ENCODE results near the gene CHGA. TPM values are rescaled to one million over a fixed set of nuclear protein-coding genes. Genes with fewer than 3 reads are reported as not detected.

Gene CHGA
- total RNA-seq, 1 experiment from 2014 or later = not detected

DNA sequence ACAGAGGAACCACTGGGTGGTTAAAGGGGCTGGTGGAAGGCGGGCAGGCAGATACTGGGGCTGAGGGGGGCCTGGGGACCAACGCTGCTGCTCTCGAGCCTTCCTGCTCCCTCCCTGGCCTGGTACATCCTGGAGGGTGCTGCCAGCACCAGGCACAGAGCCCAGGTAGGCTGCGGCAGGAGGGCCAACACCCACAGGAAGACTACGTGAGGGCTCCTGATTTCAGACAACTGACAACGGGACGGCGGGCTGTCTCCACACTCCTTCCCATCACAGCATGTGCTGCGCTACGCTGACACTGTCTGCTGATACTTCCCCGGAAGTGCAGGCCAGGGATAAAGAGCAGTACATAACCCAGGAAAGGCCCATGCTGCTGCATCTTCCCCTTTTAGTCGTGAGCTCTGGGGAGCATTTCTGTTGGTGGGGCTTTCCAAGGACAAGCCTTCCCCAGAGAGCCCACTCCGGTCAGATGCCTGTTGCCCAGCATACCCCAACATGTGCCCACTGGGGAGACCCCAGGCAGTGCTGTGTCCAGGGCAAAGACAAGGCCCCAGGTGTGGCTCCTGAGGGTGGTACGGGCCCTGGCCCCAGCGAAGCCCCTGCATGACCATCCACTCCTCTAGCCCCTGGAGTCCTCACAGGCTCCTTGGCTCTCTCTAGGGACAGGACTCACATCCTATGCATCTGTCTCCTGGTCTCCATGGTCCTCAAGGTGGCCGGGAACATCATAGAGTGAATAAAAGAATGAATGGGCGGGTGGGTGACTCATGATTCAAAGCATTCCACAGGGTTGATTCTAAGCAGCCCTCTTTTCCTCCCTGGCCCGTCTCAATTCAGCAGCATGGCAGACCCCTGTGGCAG, 38.0 kb downstream of the CHGA start:
- DNase-seq (ENCODE audit: low spot score) = peak; percentile 58

DNA sequence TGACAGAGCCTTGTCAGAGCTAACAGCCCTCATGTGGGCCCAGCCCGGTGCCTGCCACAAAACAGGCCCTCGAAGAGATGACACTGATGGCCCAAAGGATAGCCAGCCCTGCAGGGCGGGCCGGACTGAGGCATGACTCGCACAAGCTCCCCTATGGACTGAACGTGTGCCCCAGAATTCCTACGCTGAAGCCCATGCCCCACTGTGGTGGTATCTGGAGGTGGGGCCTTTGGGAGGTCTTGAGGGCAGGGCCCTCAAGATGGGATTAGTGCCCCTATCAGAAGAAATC, 38.6 kb downstream of the CHGA start:
- DNase-seq (ENCODE audit: low spot score) = no peak

DNA sequence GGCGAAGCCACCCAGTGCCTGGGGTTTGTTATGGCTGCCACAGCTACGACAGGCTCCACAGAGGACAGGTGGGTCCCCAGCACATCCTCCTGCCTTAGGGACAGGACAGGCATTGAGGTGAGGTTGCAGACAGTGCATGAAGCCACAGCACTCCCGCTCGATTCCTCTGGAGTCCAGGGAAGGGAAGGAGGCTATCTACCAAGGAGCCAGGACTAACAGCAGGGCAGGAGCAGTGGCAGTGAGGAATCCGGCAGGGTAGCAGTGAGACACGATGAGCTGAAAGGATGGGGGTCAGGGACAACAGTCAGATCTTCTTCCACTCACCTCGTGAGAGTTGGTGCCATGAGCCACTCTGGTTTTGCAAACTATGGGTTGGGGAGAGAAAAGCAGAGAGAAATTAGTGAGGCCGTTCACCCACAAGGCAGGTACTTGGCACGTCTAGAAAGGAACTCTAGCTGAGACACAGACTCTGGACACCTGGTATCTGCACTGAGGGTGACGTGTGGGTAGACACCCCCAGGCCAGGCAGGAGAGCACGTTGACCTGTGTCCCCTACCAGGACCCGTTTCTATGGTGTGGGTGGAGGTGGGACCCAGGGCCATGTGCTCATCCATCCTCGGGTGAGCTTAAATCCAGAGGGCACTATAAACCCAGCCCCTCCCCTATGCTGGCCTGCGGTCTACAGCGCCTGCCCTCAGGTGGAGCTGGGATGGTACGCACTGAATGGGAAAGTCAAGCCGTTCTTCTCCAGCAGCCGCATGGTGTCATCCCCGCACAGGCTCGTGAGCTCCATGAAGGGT, 39.3 kb downstream of the CHGA start:
- DNase-seq (ENCODE audit: low spot score) = no peak

DNA sequence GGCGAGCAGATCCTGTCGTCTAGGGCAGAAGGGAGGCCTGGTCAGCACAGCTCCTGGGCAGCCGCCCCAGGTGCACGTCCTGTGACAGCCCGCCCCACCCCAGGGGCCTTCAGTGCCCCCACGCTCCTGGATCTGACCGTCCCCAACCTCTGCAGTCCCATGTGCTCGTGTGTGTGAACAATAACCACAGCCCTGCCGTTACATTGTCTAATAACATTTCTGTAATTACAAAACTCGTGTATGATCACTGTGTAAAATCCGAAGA, 39.8 kb downstream of the CHGA start:
- DNase-seq (ENCODE audit: low spot score) = no peak

DNA sequence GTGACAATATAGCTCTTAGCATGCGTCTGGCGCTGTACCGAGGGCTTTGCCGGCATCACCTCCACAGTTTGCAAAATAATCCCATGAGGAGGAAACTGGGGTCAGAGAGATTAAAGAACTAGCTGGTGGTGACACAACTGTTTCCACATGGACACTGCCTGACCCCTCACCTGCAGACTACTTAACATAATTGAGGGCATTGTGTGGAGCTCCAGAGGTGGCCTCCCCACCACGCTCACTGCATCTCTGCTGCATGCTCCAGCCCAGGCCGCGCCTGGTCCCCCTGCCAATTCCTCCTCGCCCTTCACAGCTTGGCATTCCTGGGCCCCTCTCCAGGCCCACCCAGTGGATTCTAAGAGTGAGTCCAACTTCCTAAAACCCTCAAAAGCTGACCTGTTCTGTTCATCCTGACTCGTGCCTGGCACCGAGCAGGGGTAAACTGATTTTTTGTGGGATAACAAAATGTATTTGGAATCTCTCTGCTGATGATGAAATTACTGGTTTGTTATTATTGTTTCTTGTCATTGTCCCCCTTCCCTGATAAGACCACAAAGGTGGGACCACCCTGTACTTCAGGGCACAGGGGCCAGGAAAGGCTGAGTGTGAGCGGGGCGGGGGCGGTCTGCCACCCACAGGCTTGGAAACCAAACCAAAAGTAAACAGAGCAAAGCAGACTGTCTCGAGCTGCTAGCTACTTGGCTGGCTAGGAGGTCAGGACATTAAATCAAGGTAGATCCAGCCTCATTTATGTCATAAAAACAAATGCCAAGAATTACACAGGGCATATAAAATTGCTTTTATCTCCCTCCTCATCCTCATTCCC, 40.6 kb downstream of the CHGA start:
- DNase-seq (ENCODE audit: low spot score) = no peak

DNA sequence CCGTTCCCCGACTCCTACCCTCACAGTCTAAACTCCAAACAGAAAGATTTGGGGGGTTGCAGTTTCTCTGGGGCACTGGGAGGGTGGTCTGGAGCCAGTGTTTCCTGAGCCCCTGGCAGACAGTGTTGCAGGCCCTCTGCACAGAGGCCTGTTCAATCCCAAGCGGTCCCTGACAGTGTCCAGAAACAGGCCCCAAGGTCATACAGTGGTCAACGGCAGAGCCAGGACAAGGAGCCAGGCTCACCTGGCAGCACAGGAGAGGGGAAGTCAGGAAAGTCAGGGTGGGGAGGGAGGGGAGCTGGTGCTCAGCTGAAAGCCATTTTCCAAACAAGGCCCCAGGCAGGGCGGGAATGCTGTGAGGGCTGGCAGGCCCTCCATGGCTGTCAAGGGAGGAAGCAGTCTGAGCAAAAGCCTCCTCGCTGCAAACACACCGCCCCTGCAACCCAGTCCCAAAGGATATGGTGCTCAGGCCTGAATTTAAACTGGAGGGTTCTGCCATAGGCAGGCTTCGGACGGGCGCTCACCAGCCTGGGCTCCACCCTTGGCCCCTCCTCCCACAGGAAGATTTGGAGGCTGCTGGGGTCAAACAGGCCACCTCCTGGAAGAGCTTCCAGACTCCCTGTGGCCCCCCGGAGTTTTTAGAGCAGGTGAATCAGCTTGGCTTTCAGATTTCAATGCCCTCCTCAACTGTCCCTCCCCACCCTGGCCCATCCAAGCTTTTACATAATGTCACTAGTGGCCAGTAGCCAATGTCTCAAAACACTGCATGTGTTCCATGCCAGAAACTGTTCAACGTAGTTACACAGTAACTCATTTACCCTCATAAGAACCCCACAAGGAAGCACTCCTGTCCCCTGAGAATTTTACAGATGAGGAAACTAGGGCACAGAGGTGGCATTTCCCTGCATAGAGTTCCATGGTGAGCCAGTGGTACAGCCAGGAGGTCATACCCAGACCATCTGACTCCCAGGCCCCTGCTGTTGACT, 41.5 kb downstream of the CHGA start:
- DNase-seq (ENCODE audit: low spot score) = no peak

DNA sequence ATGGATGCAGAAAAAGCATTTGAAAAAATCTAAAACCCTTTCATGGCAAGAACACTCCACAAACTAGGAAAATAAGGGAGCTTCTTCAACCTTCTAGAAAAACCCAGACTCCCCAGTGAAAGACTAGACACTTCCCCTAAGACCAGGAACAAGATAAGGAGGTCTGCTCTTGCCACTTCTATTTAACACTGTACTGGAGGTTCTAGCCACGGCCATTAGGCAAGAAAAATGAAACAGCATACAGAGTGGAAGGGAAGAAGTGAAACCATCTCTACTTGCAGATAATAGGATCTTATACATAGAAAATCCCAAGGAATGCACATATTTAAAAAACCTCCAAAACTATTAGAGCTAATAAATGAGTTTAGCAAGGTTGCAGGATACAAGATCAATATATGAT, 42.3 kb downstream of the CHGA start:
- no peak for DNase-seq (ENCODE audit: low spot score)

DNA sequence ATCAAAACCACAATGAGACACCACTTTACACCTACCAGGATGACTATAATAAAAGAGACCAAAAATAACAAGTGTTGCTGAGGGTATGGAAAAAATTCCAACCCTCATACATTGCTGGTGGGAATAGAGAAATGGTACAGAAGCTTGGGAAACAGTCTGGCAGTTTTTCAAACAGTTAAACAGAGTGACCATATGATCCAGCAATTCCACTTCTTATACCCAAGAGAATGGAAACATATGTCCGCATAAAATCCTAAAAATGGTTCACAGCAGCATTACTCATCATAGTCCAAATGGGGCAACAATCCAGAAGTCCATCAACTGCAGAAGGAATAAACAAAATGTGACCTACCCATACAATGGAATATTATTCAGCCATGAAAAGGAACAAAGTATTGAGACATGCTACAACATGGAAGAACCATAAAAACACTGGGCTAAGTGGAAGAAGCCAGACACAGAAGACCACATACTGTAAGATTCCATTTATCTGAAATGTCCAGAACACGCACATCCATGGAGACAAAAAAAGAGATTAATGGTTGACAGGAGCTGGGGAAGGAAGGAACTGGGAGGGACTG, 44.5 kb downstream of the CHGA start:
- DNase-seq (ENCODE audit: low spot score) = no peak

DNA sequence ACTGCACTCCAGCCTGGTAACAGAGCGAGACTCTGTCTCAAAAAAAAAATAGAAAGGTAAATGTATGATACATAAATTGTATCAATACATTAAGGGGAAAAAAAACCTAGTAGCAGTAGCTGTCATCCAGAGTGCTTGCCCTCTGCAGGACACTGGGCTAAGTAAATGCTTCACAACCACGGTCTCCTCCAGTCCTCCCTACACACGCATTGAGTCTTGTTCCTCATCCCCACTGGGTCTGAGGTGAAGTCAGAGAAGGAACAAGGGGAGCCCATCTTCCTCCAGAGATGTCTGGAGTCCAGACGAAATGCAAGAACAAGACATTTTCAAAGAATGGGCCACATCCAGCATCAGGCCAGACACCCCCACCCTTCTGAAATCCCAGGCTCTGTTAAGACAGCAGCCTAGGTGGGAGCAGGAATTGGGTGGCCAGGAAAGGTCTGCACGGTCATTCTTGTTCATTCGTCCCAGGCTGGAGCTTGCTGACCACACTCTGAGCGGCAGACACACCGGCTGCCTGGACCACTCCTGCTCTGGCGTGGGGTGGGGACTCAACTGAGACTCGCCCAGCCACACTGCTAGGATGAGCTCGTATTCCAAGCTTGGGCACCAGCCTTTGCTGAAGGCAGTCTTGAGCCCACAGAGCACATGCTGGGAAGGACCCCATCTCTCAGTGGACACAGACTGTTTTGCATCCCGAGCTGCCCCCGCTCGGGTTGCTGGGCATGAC, 45.5 kb downstream of the CHGA start:
- DNase-seq (ENCODE audit: low spot score) = no peak

DNA sequence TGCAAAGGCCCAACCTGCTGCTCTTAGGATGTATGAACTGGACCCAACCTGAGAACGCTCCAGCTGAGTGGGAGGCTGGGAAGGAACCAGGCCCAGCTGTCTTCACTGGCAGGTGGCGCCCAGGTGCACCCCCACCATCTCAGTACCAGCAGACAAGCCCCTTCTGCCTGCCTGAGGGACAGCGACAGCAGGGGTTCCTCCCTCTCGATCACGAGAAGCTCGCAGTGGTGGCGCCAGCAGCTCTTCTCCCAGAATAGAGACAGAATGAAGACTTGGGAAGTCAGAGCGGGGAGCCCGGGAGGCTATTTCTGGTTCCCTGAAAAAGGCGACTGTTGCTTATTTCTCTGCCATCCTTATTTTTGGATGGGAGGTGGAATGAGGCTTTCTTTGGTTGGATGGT, 46.5 kb downstream of the CHGA start:
- no peak for DNase-seq (ENCODE audit: low spot score)

DNA sequence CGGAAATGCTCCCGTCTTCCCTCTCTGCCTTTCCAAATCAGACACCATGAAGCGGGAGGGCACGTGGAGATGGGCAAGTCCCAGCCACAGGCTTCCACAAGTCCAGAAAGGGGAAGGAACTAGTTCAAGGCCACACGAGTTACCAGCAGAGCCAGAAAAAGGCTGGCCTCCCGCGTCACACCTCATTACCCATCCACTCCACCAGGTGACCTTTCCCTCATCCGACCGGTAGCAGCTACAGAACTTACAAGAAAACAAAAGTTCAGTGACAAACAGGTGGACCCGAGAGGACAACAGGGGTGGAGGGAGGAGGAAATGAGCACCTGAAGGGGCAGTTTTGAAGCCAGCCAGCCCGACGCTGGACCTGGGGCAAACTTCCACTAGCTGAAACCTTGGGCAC, 46.9 kb downstream of the CHGA start:
- DNase-seq (ENCODE audit: low spot score) = no peak

DNA sequence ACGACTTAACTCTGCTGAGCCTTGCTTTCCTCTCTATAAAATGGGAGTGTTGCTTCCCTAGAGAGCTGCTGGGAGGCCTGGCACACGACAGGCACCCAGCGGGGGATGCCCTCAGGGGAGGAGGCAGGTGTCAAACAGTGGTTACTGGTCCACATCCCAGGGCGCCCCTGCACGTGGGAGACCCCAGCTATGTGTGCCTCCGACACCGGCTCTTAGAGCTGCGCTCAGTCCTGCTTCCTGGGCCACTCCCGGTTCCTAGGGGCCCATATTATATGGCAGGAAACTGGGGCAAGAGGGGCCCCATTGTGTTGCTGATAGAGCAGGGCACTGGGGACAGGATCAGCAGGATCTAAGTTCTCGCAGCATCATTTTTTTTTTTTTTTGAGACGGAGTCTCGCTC, 47.3 kb downstream of the CHGA start:
- no peak for DNase-seq (ENCODE audit: low spot score)

DNA sequence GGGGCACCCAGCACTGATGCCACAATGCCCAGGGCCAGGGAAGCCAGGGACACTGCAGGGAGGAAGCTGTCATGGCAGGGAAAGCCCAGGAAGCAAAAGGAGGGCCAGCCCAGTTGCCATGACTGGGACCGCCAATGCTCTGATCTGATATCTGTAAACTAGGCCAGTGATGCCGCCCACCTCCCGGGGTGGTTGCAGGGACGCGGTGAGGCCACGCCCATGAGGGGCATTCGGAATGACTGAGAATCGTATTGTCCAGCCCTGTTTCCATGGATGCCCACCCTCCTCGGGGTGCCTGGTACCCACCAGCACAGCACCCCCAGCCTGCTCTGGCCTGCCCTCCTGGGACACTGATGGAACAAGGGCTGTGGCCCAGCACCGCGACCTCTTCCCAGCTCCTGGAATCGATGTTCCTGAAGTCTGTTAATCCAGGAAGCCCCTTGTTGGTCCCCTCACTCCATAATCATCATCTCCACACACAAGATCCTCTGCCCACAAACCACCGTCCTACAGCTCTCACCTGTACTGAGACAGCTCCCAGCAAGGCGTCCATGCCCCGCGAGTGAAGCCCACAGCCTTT, 48.7 kb downstream of the CHGA start:
- no peak for DNase-seq (ENCODE audit: low spot score)

DNA sequence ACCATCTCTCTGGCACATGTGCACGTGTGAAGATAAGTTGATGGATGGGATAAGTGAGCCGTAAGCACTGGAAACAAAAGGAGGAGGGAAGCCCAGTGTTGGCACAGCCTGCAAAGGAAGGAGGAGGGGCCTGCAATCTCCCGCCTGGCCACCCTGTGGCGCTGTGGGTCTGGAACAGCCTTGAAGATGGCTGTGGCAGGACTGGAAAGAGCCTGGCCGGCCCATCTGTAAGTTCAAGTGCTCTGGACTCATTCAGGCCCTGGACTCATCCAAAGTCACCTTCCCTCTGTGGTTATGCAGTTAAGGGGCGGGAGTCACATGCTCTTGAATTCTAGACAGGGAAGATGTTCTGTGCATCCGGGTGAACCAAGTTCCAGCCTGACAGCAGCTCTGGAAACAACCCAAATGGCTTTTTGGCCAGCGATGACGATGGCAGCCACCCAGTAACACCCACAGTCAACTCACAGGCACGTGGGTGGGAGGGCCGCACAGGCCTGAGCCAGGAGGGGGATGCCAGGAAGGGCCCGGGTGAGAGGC, 50.4 kb downstream of the CHGA start:
- peak; percentile 59 for DNase-seq (ENCODE audit: low spot score)

DNA sequence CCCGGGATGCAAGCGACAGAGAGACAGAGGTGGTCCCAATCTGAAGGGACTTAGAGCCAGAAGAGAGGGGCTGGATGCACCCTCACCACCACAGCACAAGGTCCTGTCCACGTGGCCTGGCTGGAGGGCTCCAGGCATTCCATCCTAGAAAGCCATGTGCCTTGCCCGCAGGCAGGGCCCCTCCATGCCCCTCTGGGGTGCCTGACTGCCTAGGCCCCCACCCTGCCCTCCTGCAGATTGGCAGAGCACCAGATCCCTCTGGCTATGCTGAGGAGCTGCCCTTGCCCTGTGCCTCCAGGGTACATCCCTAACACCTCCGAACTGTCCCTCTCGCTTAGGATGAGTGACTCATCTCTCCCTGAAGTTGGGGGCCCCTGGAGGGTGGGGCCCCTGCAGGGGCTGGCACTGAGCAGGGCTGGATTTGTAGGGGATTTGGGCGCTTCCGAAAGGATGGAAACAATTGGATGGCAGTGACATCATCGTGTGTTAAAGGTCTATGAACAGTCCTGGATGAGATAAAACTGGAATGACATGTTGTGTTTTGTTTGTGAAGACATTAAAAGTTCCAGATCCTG, 50.9 kb downstream of the CHGA start:
- peak; percentile 5 for DNase-seq (ENCODE audit: low spot score)

DNA sequence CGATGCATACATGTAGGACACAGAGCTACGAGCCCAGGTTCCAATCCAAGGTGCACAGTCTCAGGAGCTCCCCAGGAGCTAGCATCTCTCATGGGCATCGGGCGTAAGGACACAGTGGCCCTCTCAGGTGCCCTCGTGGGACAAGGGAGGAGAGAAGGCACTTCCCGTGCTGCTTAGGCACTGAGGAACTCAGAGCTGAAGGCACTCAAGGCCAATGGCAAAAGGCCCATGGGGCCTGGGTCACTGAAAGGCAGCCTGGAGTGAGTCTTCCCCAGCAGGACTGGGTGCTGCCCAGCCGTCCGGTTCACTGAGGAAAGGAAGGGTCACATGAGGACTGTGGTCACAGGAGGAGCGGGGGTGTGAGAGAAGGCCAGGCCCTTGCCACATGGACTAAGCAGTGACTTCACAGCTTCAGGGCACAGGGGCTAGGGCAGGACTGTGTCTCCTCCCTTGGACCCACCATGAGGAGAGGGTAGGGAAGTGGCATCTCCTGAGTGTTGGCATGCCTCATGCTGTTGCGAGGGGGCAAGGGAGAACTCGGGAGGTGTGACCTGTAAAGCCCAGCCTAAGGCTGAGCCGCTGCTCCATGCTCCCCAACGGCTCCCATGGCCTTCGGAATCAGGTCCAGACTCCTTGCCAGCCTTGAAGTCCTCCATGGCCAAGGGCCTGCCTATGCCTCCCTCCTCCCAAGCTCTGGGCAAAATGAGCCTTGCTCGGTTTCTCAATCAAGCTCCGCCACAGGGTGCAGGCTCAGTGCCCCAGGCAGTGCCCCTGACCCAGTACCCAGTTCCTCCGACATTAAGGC, 51.8 kb downstream of the CHGA start:
- DNase-seq (ENCODE audit: low spot score) = no peak

DNA sequence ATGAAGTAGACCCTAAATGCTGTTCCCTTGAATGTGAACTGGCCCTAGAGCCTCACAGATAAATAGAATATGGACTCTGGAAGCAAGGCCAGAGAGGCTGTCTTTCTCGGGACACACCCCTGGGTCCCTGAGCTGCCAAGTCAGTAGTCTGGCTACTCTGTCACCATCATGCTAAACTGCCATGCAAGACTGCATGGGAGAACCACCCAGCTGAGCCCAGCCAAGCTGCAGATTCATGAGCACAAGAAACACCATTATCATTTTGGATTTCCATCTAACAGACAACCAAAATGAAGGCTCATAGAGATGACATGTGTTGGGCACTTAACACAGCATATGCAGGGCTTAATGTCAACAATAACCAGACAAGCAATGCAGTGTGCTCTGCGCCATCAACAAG, 53.3 kb downstream of the CHGA start:
- no peak for DNase-seq (ENCODE audit: low spot score)

DNA sequence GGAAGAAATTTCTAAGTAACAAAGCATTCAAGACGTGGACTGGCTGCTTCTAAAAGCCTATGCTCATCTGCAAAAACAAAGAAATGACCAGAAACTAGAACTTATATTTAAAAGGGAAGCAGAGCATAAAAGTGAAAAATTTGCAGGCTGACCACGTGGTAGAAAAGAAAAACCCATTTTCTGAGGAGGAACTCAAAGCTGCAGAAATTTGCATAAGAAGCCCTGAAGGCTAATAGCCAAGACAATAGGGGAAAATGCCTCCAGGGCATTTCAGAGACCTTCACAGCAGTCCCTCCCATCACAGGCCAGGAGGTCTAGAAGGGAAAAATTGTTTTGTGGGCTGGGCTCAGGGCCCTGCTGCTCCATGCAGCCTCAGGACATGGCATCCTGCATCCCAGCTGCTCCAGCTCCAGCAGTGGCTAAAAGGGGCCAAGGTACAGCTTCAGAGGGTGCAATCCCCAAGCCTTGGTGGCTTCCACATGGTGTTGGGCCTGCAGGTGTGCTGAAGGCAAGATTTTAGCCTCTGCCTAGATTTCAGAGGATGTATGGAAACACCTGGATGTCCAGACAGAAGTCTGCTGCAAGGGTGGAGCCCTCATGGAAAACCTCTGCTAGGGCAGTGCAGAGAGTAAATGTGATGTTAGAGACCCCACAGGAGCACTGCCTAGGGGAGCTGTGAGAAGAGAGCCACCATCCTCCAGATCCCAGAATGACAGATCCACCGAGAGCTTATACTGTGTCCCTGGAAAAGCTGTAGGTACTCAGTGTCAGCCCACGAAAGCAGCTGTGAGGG, 55.5 kb downstream of the CHGA start:
- no peak for DNase-seq (ENCODE audit: low spot score)
